Medulla oblongata (tissue), 1 donor: Measurements from ENCODE around the gene GIMAP7.
A peak's percentile ranks its signal among the peaks of the same experiment; 100 is the strongest.

Source experiments
- DNase-seq: peaks from one replicate; pipeline ENCODE4 v3.0.0-alpha.2; 2015; ENCODE audit errors: extremely low spot score

Gene GIMAP7

DNA sequence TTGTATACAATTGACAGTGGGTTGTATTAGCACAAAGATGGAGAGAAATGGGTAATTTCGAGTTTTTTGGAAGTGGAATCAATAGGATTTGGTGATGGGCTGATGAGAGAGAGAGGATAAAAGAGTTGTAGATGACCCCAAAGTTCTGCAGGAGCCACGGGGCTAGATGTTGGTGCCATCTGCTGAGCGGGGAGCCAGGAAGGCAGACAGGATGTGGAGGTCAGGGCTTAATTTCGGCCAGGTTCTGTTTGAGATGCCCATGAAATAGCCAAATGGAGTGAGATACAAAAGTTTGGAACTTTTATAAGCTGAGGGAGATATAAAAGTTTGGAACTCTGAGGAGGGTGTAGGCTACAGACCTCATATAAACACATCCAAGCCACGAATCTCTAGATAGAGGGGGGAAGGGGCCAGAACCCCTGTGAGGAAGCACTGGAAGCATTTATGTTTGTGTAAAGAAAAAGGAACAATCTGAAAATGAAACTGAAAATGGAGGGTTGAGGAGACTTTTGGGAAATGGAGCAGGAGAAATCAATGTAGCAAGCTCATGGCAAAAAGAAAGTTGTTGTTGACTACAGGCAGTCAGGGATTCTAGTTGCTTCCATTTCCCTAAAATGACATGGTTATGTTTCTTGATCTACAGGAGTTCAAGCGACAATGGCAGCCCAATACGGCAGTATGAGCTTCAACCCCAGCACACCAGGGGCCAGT, 54.7 kb downstream of the GIMAP7 start:
- peak; percentile 30 for DNase-seq
